Stomach smooth muscle (tissue), 2 donors: ENCODE measurements around the gene HGS.

Experiments
- H3K27ac ChIP-seq: one replicate; pipeline ENCODE4 v1.7.0; 2013; ENCODE audit warnings: mild to moderate bottlenecking, low read length, inconsistent platforms
- H3K27me3 ChIP-seq, 2 donors: one replicate each; pipeline ENCODE4 v1.7.0; 2013; ENCODE audit warnings: low read length in 2 of 2; ENCODE audit not compliant: insufficient read depth in 2 of 2, control insufficient read depth in 1 of 2
- H3K36me3 ChIP-seq, 2 donors: one replicate each; pipeline ENCODE4 v1.7.0; 2013; ENCODE audit warnings: low read length in 2 of 2; ENCODE audit not compliant: control insufficient read depth in 2 of 2, insufficient read depth in 2 of 2
- H3K4me1 ChIP-seq: one replicate; pipeline ENCODE4 v1.7.0; 2013; ENCODE audit warnings: low read length; ENCODE audit not compliant: control insufficient read depth, insufficient read depth
- H3K4me3 ChIP-seq, 2 donors: one replicate each; pipeline ENCODE4 v1.7.0; 2013; ENCODE audit warnings: low read length in 2 of 2
- H3K9ac ChIP-seq, 2 donors: one replicate each; pipeline ENCODE4 v1.7.0; 2013; ENCODE audit warnings: low read length in 2 of 2, mild to moderate bottlenecking in 1 of 2
- H3K9me3 ChIP-seq, 2 donors: one replicate each; pipeline ENCODE4 v1.7.0; 2013; ENCODE audit warnings: low read length in 2 of 2; ENCODE audit not compliant: control insufficient read depth in 2 of 2
- donor health status: healthy.
- donor health status: Pancreatic carcinoma.

Gene HGS

DNA sequence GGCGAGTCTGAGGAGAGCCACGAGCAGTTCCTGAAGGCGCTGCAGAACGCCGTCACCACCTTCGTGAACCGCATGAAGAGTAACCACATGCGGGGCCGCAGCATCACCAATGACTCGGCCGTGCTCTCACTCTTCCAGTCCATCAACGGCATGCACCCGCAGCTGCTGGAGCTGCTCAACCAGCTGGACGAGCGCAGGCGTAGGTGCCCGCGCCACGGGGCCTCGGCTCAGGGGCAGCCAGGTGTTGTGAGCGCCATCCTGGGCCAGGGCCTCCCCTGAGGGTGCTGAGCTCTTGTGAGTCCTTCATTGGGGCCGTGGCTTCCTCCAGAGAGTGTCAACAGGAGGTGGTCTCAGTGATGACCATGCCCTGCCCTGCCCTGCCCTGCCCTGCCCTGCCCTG lies 12.0 kb downstream of the HGS start:
- Histone ChIP-seq H3K9ac (no peak overlapping the region), H3K9me3 (no peaks in the 10 kb centered on the region)

DNA sequence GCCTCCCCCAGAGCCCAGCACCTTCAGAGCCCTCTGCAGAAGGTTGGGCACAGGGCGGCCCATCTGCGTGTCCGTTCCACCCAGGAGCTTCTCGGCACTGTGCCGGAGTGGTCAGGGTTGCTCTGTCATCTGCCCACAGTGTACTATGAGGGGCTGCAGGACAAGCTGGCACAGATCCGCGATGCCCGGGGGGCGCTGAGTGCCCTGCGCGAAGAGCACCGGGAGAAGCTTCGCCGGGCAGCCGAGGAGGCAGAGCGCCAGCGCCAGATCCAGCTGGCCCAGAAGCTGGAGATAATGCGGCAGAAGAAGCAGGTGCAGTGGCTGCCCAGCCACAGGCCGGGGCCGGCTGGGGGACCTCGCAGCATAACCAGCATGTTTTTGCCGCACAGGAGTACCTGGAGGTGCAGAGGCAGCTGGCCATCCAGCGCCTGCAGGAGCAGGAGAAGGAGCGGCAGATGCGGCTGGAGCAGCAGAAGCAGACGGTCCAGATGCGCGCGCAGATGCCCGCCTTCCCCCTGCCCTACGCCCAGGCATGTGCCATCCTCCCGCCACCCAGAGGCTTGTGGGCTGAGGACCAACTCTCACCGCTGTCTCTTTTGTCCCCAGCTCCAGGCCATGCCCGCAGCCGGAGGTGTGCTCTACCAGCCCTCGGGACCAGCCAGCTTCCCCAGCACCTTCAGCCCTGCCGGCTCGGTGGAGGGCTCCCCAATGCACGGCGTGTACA lies 12.6 kb downstream of the HGS start:
- Histone ChIP-seq H3K27ac (no peak overlapping the region), H3K4me3 (no peak overlapping the region), H3K36me3 (peaks cover 35 to 56% of the 10 kb centered on the region in 2 donors), H3K27me3 (no peaks in the 10 kb centered on the region), H3K4me1 (peaks cover 5% of the 10 kb centered on the region), H3K9me3 (no peaks in the 10 kb centered on the region), H3K9ac (no peak overlapping the region)

More for the DNA sequence above, 12.0 kb downstream of the HGS start:
- Histone ChIP-seq H3K27me3 (no peaks in the 10 kb centered on the region), H3K27ac (no peak overlapping the region), H3K36me3 (peaks cover 41 to 55% of the 10 kb centered on the region in 2 donors), H3K4me3 (no peak overlapping the region), H3K4me1 (no peaks in the 10 kb centered on the region)

DNA sequence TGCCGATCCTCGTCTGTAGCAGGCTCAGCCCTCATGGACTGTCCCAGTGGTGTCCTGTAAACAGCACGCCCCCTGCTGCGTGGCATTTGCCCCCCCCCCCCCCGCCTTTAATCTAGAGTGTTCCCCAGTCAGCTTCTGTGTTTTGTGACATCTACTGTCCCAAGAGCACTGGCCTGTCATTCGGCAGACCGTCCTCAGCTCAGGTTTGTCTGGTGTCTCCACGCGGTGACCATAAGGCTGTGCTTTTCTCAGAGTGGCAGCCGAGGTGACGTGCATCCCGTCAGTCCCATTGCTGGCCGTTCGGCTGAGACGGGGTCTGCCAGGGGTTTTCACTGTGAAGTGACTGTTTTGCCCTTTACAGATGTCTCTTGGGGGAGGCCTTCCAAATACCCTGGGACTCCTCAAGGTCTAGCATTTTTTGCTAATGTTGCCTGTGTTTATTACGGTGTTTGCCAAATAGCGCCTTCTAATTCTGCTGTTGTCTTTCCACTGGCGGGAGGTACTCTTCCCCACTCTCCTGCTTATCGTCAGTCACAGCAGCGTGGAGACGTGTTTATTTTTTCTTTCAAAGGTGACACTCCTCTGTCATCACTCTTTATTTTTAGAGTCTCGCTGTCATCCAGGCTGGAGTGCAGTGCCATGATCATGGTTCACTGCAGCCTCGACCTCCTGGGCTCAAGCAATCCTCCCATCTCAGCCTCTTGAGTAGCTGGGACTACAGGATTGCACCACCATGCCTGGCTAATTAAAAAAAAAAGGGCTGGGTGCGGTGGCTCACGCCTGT lies 13.6 kb downstream of the HGS start:
- no peak overlapping the region for H3K4me3 ChIP-seq
- H3K36me3 ChIP-seq: peaks cover 33 to 48% of the 10 kb centered on the region in 2 donors
- H3K4me1 ChIP-seq: peaks cover 16% of the 10 kb centered on the region
- no peaks in the 10 kb centered on the region for H3K9me3 ChIP-seq
- H3K27me3 ChIP-seq: no peaks in the 10 kb centered on the region
- H3K27ac ChIP-seq: no peak overlapping the region
- H3K9ac ChIP-seq: no peak overlapping the region

DNA sequence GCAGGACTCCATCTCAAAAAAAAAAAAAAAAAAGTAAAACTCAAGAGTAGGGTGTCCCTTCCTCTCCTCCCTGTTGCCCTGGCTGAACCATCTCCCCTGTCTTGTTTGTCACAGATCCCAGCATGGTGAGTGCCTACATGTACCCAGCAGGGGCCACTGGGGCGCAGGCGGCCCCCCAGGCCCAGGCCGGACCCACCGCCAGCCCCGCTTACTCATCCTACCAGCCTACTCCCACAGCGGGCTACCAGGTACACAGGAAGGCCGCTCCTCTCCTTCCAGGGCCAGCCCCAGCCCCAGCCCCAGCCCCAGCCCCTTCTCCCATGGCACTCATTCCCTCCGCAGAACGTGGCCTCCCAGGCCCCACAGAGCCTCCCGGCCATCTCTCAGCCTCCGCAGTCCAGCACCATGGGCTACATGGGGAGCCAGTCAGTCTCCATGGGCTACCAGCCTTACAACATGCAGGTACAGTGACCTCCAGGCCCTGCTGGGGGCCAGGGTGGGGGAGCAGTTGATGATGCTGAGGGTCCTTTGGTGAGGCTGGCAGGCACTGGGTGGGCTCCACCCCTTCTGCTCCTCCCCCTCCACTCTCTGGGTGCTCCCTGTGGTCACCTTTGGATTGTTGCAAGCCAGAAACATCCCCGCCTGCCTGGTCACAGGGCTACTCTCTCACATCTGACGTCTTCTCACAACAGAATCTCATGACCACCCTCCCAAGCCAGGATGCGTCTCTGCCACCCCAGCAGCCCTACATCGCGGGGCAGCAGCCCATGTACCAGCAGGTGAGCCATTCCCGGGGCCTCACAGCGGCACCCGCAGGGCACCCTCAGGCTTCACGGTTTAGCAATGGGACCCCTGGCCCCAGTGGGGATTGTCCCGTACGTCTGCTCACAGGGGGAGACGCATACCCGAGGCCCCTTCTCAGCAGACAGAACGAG lies 16.8 kb downstream of the HGS start:
- H3K4me1 ChIP-seq: peaks cover 31% of the 10 kb centered on the region
- H3K36me3 ChIP-seq: peaks cover 24 to 33% of the 10 kb centered on the region in 2 donors
- H3K9me3 ChIP-seq: no peaks in the 10 kb centered on the region
- no peak overlapping the region for H3K27ac ChIP-seq
- no peak overlapping the region for H3K9ac ChIP-seq
- no peak overlapping the region for H3K4me3 ChIP-seq
- H3K27me3 ChIP-seq: no peaks in the 10 kb centered on the region

DNA sequence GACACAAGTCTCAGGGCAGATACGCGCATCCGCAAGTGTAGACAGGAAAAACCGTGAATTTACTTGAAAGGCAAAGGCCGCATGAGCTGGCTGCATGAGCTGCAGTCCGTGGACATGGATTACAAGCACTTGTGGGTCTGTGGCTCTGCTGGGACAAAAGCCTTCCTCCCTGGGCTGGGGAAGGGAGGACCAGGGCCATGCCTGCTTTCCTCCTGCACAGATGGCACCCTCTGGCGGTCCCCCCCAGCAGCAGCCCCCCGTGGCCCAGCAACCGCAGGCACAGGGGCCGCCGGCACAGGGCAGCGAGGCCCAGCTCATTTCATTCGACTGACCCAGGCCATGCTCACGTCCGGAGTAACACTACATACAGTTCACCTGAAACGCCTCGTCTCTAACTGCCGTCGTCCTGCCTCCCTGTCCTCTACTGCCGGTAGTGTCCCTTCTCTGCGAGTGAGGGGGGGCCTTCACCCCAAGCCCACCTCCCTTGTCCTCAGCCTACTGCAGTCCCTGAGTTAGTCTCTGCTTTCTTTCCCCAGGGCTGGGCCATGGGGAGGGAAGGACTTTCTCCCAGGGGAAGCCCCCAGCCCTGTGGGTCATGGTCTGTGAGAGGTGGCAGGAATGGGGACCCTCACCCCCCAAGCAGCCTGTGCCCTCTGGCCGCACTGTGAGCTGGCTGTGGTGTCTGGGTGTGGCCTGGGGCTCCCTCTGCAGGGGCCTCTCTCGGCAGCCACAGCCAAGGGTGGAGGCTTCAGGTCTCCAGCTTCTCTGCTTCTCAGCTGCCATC lies 17.7 kb downstream of the HGS start:
- peaks cover 23 to 30% of the 10 kb centered on the region in 2 donors for H3K36me3 ChIP-seq
- peaks cover 31% of the 10 kb centered on the region for H3K4me1 ChIP-seq
- H3K27me3 ChIP-seq: no peaks in the 10 kb centered on the region
- H3K4me3 ChIP-seq: peak overlapping the region in 1 of 2 donors; percentile 92
- no peaks in the 10 kb centered on the region for H3K9me3 ChIP-seq
- no peak overlapping the region for H3K9ac ChIP-seq
- H3K27ac ChIP-seq: no peak overlapping the region

DNA sequence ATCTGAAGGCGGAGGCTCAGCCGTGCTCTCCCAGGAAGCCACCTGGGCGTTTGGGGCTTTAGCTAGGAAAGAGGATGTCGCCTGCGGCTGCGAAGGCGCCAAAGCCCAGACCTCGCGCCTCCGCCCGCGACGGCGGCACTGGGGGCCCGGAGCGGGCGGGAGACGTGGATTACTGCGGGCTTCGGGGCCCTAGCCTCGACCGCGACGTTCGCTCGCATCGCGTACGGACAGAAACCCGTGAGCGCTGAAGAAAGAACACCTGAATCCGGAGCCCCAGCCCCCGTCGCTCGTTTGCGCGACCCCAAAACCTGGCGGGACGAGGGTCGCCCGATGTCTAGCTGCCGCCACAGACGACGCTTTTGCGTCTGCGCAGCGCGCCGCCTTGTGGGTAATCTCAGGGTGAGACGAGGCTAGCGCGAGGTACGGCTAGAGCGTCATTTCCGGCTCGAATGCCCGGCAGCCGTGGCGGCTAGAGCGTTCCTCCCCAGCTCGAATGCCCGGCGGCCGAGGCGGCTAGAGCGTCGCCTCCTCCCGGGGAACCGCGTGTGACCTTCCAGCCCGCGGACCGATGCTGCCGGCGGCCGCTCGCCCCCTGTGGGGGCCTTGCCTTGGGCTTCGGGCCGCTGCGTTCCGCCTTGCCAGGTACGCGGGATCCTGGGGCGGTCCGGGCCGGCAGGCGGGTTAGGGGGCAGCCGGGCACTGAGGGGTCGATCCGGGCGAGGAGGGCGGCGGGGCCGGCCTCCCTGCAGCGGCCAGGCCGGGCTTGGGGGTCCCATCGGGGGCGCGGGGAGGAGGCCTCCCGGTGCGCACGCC lies 19.3 kb downstream of the HGS start, which contains the start of gene MRPL12:
MRPL12 (plus strand) TSS at position 434 of the 813 bp plus-strand sequence; CDS start at position 569, 135 bp downstream.
- Histone ChIP-seq H3K27me3 (no peaks in the 10 kb centered on the region), H3K4me3 (peak within 1 kb of the TSS; percentile 92 to 96), H3K4me1 (peaks cover 31% of the 10 kb centered on the region), H3K9ac (peak within 1 kb of the TSS; percentile 96 to 98), H3K9me3 (no peaks in the 10 kb centered on the region), H3K27ac (peak within 1 kb of the TSS; percentile 88), H3K36me3 (peaks cover 22 to 23% of the 10 kb centered on the region in 2 donors)

DNA sequence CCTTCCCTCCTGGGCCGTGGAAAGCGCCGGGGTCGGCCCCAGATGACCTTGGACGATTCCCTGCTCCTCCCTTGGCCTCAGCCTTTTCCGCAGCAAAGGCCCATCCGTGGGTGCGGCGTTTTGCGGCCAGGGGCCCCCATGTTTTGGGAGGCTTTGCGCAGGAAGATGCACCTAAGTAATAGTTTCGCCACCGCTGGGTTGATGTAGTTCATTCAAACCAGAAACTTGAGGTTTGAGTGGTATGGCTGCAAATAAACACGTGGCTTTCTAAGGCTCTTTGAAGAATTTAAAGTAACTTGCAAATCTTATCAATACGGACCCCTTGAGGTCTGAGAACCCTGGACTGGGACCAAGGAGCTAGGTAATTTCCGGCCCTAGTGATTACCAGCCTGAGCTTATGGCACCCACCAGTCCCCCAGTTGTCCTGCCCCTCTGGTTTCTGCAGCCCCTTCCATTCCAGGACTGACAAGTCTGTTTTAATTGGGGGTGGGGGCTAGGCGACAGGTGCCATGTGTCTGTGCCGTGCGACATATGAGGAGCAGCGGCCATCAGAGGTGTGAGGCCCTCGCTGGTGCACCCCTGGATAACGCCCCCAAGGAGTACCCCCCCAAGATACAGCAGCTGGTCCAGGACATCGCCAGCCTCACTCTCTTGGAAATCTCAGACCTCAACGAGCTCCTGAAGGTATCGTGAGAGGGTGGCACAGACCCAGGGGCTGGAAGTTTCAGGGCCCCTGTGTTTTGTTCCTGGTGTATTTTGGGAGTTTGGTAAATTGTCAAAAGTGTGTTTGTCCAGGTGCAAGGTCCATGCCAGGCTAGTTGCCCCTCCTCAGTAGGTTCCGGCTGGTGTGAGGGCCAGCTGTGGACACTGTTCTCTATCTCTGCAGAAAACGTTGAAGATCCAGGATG lies 20.2 kb downstream of the HGS start:
- H3K36me3 ChIP-seq: peaks cover 14 to 19% of the 10 kb centered on the region in 2 donors
- no peaks in the 10 kb centered on the region for H3K9me3 ChIP-seq
- H3K4me1 ChIP-seq: peaks cover 31% of the 10 kb centered on the region
- H3K4me3 ChIP-seq: peak overlapping the region; percentile 92 to 96
- H3K27ac ChIP-seq: peak overlapping the region; percentile 88
- H3K27me3 ChIP-seq: no peaks in the 10 kb centered on the region
- peak overlapping the region; percentile 96 to 98 for H3K9ac ChIP-seq

DNA sequence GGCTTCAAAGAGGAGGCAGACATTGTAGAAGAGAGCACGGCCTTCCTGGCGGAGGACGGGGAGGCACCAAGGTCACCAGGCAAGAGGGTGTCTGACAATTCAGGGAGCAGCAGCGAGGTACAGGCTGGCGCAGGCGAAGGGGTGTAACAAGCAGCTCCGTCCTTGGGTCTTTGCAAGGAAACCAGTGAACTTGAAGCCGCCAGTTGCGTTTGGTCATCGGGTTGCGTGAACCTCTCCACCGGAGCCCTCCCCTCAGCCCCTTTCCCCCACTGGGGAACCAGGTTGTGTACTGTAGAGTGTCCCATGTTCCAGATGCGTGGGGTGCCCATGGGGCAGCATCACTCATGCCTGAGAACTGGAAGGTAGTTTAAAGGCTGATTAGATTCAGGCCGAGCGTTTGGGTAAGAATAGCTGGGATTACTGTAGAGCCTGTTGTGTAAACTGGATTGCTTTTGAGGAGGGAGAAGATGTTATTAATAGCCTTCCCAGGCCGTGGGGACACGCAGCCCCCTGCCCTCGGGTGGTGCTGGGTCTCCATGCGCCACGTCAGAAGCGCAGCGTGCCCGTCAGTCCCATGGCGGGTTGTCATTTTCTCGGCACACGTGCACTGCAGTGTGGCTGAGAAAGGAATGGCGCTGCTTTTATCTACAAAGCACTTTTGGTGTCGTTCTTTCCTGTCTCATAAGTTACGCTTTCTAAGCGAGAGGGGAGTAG lies 21.9 kb downstream of the HGS start:
- H3K4me3 ChIP-seq: no peak overlapping the region
- peaks cover 38% of the 10 kb centered on the region for H3K4me1 ChIP-seq
- peaks cover 0 to 2% of the 10 kb centered on the region in 2 donors for H3K27me3 ChIP-seq
- H3K27ac ChIP-seq: no peak overlapping the region
- H3K36me3 ChIP-seq: peaks cover 13 to 17% of the 10 kb centered on the region in 2 donors
- no peaks in the 10 kb centered on the region for H3K9me3 ChIP-seq
- H3K9ac ChIP-seq: no peak overlapping the region
